PC-9 (cell line): ENCODE measurements around the gene NLRC3. TPM values are rescaled to one million over a fixed set of nuclear protein-coding genes. Genes with fewer than 3 reads are reported as not detected.

Source experiments
- BruUV-seq: library from RNA; stranded (reverse); fragments of 400-500 nt; replicated peaks from 2 replicates; lab custom pipeline; 2021; lab: Mats Ljungman, UMichigan
- CTCF ChIA-PET: fragments of 300-600 bp; sonication (Branson Sonifier 250); formaldehyde crosslinking; loops from one replicate; lab custom pipeline; 2022; ENCODE audit warnings: antibody characterized with exemption; lab: Charles Lee
- POLR2A ChIA-PET: fragments of 300-600 bp; sonication (Branson Sonifier 250); formaldehyde crosslinking; loops from one replicate; lab custom pipeline; 2022; ENCODE audit warnings: antibody characterized with exemption; ENCODE audit not compliant: unreplicated experiment; lab: Charles Lee
- DNase-seq, 2 experiments: peaks; one replicate each; pipeline versions ENCODE4 v3.0.0 to v3.0.0-alpha.2; 2015 to 2022; ENCODE audit warnings: mixed read lengths in 1 of 2
- H2AFZ ChIP-seq: fragments of 200-600 bp; sonication (generic); 2 replicates; pipeline ENCODE4 v1.8.1; 2017; ENCODE audit warnings: antibody characterized with exemption
- H3F3A ChIP-seq: fragments of 200-600 bp; sonication (generic); 2 replicates; pipeline ENCODE4 v1.8.1; 2017; ENCODE audit warnings: antibody characterized with exemption, mild to moderate bottlenecking, low read depth; ENCODE audit not compliant: insufficient read depth
- H3K27ac ChIP-seq: fragments of 200-600 bp; sonication (generic); 2 replicates; pipeline ENCODE4 v1.6.1; 2016; ENCODE audit warnings: mixed run types
- H3K27me3 ChIP-seq: fragments of 200-600 bp; sonication (generic); 2 replicates; pipeline ENCODE4 v1.6.1; 2016; ENCODE audit warnings: low read depth, mixed run types; ENCODE audit not compliant: insufficient read depth
- H3K36me3 ChIP-seq: fragments of 200-600 bp; sonication (generic); 2 replicates; pipeline ENCODE4 v1.6.1; 2016; ENCODE audit warnings: low read depth, mixed run types
- H3K4me1 ChIP-seq: fragments of 200-600 bp; sonication (generic); replicated peaks from 2 replicates; pipeline ENCODE4 v1.6.1; 2016; ENCODE audit warnings: mixed run types; ENCODE audit not compliant: insufficient read depth
- H3K4me2 ChIP-seq: fragments of 200-600 bp; sonication (generic); 2 replicates; pipeline ENCODE4 v1.6.1; 2017; ENCODE audit warnings: mixed run types
- H3K4me3 ChIP-seq: fragments of 200-600 bp; sonication (generic); 2 replicates; pipeline ENCODE4 v1.6.1; 2016; ENCODE audit warnings: mixed run types
- H3K79me2 ChIP-seq: fragments of 200-600 bp; sonication (generic); 2 replicates; pipeline ENCODE4 v1.6.1; 2017; ENCODE audit warnings: low read depth, mixed run types
- H3K9me2 ChIP-seq: fragments of 200-600 bp; sonication (generic); 2 replicates; pipeline ENCODE4 v1.8.1; 2017; ENCODE audit warnings: mild to moderate bottlenecking; ENCODE audit not compliant: insufficient read depth
- H3K9me3 ChIP-seq: fragments of 200-600 bp; sonication (generic); 2 replicates; pipeline ENCODE4 v1.8.1; 2016; ENCODE audit warnings: low read depth; ENCODE audit not compliant: insufficient read depth
- H4K20me1 ChIP-seq: fragments of 200-600 bp; sonication (generic); 2 replicates; pipeline ENCODE4 v1.8.1; 2017; ENCODE audit not compliant: insufficient read depth
- EZH2 ChIP-seq: fragments of 200-600 bp; sonication (generic); IDR thresholded peaks from 2 replicates; pipeline ENCODE4 v1.8.0; 2017; ENCODE audit warnings: antibody characterized with exemption, low read depth
- intact Hi-C: fragments of 100-400 bp; cut with micrococcal nuclease; formaldehyde crosslinking; loops from one replicate; pipeline ENCODE4 v1.10.0; 2022; ENCODE audit not compliant: unreplicated experiment
- total RNA-seq: library from RNA; stranded (reverse); gene quantifications from 2 replicates; pipeline ENCODE4 v1.2.3, GENCODE V29; 2021
- TF ChIP-seq, protein P1 (sequence below): fragments of 200-600 bp; sonication (generic); conservative IDR thresholded peaks from 2 replicates; pipeline ENCODE4 v1.6.1; 2017; ENCODE audit warnings: mixed run types, antibody characterized with exemption, mild to moderate bottlenecking, moderate library complexity

NLRC3 gene
- total RNA-seq, 1 experiment from 2014 or later: not detected

DNA sequence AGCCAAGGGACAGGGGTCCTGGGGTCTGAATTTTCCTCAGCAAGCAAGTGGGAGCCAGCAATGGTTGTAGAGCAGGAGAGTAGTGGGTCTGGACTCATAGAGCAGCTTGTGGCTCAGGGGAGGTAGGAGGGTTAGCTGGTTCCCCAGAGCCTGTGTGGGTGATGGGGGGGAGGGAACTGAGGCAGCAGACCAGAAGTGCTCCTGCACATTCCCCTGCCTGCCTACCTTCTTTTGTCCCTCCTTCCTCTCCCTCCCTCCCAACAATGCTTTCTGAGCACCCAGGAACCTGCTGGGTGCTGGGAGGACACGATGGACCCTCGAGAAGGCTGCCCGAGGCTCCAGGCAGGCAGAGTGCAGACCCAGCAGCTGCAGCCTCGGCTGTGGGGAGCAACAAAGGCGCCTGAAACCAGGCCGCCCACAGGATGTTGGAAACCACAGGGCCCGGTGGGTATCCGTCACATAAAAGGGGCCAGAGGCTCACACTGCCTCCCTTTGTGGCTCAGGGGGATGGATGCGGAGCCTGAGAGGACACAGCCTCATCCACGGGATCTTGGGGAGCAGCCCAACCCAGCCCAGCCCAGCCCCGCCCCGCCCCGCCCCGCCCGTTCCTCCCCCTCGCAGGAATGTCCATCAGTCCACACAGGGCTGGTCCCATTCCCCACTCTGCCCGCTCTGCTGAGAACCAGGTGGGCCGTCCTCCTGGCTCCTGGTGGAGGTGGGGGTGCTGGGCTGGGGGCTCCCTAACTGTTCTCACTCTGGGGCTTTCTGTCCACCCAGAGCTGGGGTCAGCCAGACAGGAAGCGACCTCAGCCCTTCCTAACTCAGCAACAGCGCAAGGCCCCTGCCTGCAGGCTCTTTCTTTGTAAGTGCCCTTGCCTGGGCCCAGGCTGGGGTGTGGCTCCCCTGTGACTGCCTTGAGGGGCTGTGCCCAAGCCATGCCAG, 1.7 kb upstream of the NLRC3 start:
- Histone ChIP-seq H3F3A (no peaks in the 10 kb centered on the region), H3K36me3 (no peaks in the 10 kb centered on the region), H3K4me3 (no peak overlapping the region), H3K4me1 (no peaks in the 10 kb centered on the region), H3K9me2 (no peaks in the 10 kb centered on the region), H3K27me3 (no peaks in the 10 kb centered on the region), H3K79me2 (no peaks in the 10 kb centered on the region), H3K9me3 (no peaks in the 10 kb centered on the region), H2AFZ (no peak overlapping the region), H3K4me2 (no peak overlapping the region), H3K27ac (no peak overlapping the region), H4K20me1 (no peaks in the 10 kb centered on the region)
- intact Hi-C loops: no loop called here
- no TSS peak for BruUV-seq
- ChIA-PET CTCF (no interaction called here), POLR2A (no interaction called here)
- TF ChIP-seq, protein P1, sequence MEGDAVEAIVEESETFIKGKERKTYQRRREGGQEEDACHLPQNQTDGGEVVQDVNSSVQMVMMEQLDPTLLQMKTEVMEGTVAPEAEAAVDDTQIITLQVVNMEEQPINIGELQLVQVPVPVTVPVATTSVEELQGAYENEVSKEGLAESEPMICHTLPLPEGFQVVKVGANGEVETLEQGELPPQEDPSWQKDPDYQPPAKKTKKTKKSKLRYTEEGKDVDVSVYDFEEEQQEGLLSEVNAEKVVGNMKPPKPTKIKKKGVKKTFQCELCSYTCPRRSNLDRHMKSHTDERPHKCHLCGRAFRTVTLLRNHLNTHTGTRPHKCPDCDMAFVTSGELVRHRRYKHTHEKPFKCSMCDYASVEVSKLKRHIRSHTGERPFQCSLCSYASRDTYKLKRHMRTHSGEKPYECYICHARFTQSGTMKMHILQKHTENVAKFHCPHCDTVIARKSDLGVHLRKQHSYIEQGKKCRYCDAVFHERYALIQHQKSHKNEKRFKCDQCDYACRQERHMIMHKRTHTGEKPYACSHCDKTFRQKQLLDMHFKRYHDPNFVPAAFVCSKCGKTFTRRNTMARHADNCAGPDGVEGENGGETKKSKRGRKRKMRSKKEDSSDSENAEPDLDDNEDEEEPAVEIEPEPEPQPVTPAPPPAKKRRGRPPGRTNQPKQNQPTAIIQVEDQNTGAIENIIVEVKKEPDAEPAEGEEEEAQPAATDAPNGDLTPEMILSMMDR: no peak
- TF ChIP-seq EZH2: no peak
- no peak for DNase-seq

DNA sequence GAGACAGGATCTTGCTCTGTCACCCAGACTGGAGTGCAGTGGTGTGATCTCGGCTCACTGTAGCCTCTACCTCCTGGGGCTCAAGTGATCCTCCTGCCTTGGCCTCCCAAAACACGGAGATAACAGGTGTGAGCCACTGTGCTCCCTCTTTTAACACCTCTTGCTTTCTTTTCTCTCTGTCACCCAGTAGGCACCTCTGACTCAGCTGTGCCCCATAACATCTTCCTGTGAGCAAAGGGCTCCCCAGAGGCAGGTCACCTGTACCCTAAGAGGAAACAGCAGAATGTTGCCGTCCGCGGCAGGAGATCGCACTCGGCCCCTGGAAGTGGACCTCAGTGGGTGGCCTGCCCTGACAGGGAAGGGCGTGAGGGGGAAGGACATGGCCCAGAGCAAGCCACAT, 918 bp upstream of the NLRC3 start:
- H3K4me1 ChIP-seq: no peaks in the 10 kb centered on the region
- BruUV-seq: no TSS peak
- no peak for TF ChIP-seq EZH2
- TF ChIP-seq, protein P1: no peak
- H2AFZ ChIP-seq: no peak overlapping the region
- intact Hi-C loops: no loop called here
- H3K27me3 ChIP-seq: no peaks in the 10 kb centered on the region
- H3F3A ChIP-seq: no peaks in the 10 kb centered on the region
- no peak overlapping the region for H3K4me2 ChIP-seq
- H3K9me2 ChIP-seq: no peaks in the 10 kb centered on the region
- no peaks in the 10 kb centered on the region for H3K36me3 ChIP-seq
- POLR2A ChIA-PET: no interaction called here
- no peak overlapping the region for H3K27ac ChIP-seq
- no peak for DNase-seq
- no peaks in the 10 kb centered on the region for H3K79me2 ChIP-seq
- no peak overlapping the region for H3K4me3 ChIP-seq
- no peaks in the 10 kb centered on the region for H3K9me3 ChIP-seq
- CTCF ChIA-PET: no interaction called here
- no peaks in the 10 kb centered on the region for H4K20me1 ChIP-seq

DNA sequence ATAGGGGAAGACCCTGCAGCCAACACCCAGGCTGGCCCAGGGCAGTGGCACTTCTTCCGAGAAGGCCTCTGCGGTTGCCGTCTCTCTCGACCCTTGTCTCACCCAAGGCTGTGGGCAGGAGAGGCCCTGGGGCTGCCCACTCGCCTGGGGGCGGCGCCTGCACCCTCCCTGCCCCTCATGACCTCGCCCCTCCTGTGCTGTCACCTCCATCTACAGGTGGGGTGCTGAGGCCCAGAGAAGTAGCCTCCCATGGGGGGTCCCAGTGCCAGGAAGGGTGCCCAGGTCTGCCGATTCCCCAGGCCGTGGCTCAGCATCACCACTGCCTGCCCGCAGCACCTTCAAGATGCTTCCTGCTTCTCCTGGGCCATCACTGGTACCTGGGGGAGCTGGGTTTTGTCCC, 992 bp downstream of the NLRC3 start:
- Histone ChIP-seq H3K4me2 (no peak overlapping the region), H3K4me1 (no peaks in the 10 kb centered on the region), H4K20me1 (no peaks in the 10 kb centered on the region), H3F3A (no peaks in the 10 kb centered on the region), H3K4me3 (no peak overlapping the region), H3K27ac (no peak overlapping the region), H3K9me3 (no peaks in the 10 kb centered on the region), H3K9me2 (no peaks in the 10 kb centered on the region), H3K27me3 (no peaks in the 10 kb centered on the region), H3K36me3 (no peaks in the 10 kb centered on the region), H3K79me2 (no peaks in the 10 kb centered on the region), H2AFZ (no peak overlapping the region)
- BruUV-seq: no TSS peak
- no peak for TF ChIP-seq EZH2
- TF ChIP-seq, protein P1: no peak
- intact Hi-C loops: no loop called here
- no peak for DNase-seq
- CTCF ChIA-PET: no interaction called here
- POLR2A ChIA-PET: interaction anchor here (0.6 kb wide), 1 partner anchor 42 kb away, joined by 4 read pairs; no protein-coding TSS in a partner anchor
